A549 (cell line): ENCODE data around the gene HOXD11. TPM values are rescaled to one million over a fixed set of nuclear protein-coding genes. Genes with fewer than 3 reads are reported as not detected.

Experiments
- ATAC-seq, 2 experiments: fragments of 200-7000 bp in 1 of 2; fragments of >200 bp in 1 of 2; cut with Nextera tagmentation in 1 of 2; cut with Tn5 transposase in 1 of 2; 3 replicates each; pipeline versions ENCODE4 v1.8.0 to v1.9.1; 2018 to 2020; ENCODE audit warnings: mild to moderate bottlenecking in 1 of 2, moderate library complexity in 1 of 2
- CTCF ChIA-PET: fragments of 300-600 bp; sonication (Branson Sonifier 250); formaldehyde crosslinking; extraction: SDS; loops from one replicate; lab custom pipeline; 2021; ENCODE audit warnings: antibody characterized with exemption, inconsistent platforms; lab: Yijun Ruan, JAX
- POLR2A ChIA-PET: fragments of 350-600 bp; formaldehyde crosslinking; extraction: SDS; loops from one replicate; lab custom pipeline; 2021; ENCODE audit warnings: antibody characterized with exemption, inconsistent platforms; lab: Yijun Ruan, JAX
- DNase-seq, 2 experiments: peaks; one replicate each; pipeline versions ENCODE4 v3.0.0 to v3.0.0-alpha.2; 2011 to 2016; ENCODE audit warnings: low read depth in 1 of 2, low spot score in 1 of 2
- FAIRE-seq: peaks from 2 replicates; lab custom pipeline; 2011; peaks lifted over from hg19 to GRCh38; lab: Jason Lieb, UNC
- H3K27ac ChIP-seq, 2 experiments: fragments of >200 bp; sonication (Bioruptor Twin); formaldehyde crosslinking; 3 replicates each; pipeline ENCODE4 v1.5.1; 2016 to 2017
- H3K4me1 ChIP-seq: fragments of >200 bp; sonication (Bioruptor Twin); formaldehyde crosslinking; 3 replicates; pipeline ENCODE4 v1.6.1; 2016
- H3K4me2 ChIP-seq: fragments of >200 bp; sonication (Bioruptor Twin); formaldehyde crosslinking; 3 replicates; pipeline ENCODE4 v1.6.1; 2016
- H3K4me3 ChIP-seq: fragments of >200 bp; sonication (Bioruptor Twin); formaldehyde crosslinking; 3 replicates; pipeline ENCODE4 v1.5.1; 2016
- H3K9me3 ChIP-seq: fragments of >200 bp; sonication (Bioruptor Twin); formaldehyde crosslinking; 3 replicates; pipeline ENCODE4 v1.6.1; 2016
- CBX2 ChIP-seq: fragments of 200-600 bp; sonication (generic); IDR thresholded peaks from 2 replicates; pipeline ENCODE4 v1.6.1; 2016; ENCODE audit warnings: low read depth, mild to moderate bottlenecking, borderline replicate concordance
- ESRRA ChIP-seq: fragments of 150-350 bp; IDR thresholded peaks from 2 replicates; pipeline ENCODE4 v1.6.1; 2014; ENCODE audit warnings: mild to moderate bottlenecking, low read length, borderline replicate concordance
- FOSB ChIP-seq: fragments of 250-450 bp; sonication (Bioruptor Pico); IDR thresholded peaks from 2 replicates; pipeline ENCODE4 v1.5.0; 2020; ENCODE audit warnings: mild to moderate bottlenecking, moderate library complexity
- FOXS1 ChIP-seq: fragments of 250-450 bp; sonication (Bioruptor Pico); IDR thresholded peaks from 2 replicates; pipeline ENCODE4 v1.5.0; 2020; ENCODE audit warnings: mild to moderate bottlenecking, moderate library complexity
- PHF8 ChIP-seq: fragments of 200-600 bp; sonication (generic); IDR thresholded peaks from 2 replicates; pipeline ENCODE4 v1.6.1; 2016; ENCODE audit warnings: low read depth, mild to moderate bottlenecking, antibody characterized with exemption, moderate library complexity, borderline replicate concordance
- POLR2A ChIP-seq: IDR thresholded peaks from 2 replicates; pipeline ENCODE4 v1.6.1; 2012; ENCODE audit warnings: mild to moderate bottlenecking, low read length
- POLR2AphosphoS2 ChIP-seq: conservative IDR thresholded peaks from 2 replicates; pipeline ENCODE4 v1.6.1; 2012; ENCODE audit warnings: low read length, improper control_type of control experiment, inconsistent platforms
- RAD21 ChIP-seq, 2 experiments: fragments of >200 bp in 1 of 2; sonication (Bioruptor Twin) in 1 of 2; formaldehyde crosslinking in 1 of 2; IDR thresholded peaks in 1 of 2; conservative IDR thresholded peaks in 1 of 2; 2 replicates in 1 of 2; 3 replicates in 1 of 2; pipeline ENCODE4 v1.6.1; 2012 to 2018; ENCODE audit warnings: inconsistent platforms in 1 of 2
- RARB ChIP-seq: fragments of 250-450 bp; sonication (Bioruptor Pico); IDR thresholded peaks from 2 replicates; pipeline ENCODE4 v1.8.0; 2021; ENCODE audit warnings: mild to moderate bottlenecking, moderate library complexity
- SMC3 ChIP-seq: fragments of >200 bp; sonication (Bioruptor Twin); formaldehyde crosslinking; IDR thresholded peaks from 3 replicates; pipeline ENCODE4 v1.6.1; 2018; ENCODE audit warnings: inconsistent platforms
- USF2 ChIP-seq: fragments of 450-650 bp; IDR thresholded peaks from 2 replicates; pipeline ENCODE4 v1.6.1; 2014; ENCODE audit warnings: antibody characterized with exemption
- ZC3H11A ChIP-seq: fragments of 450-650 bp; IDR thresholded peaks from 2 replicates; pipeline ENCODE4 v1.6.1; 2014; ENCODE audit warnings: antibody characterized with exemption, mild to moderate bottlenecking
- ZSCAN20 ChIP-seq: fragments of 250-450 bp; sonication (Bioruptor Pico); IDR thresholded peaks from 2 replicates; pipeline ENCODE4 v1.8.0; 2022; ENCODE audit warnings: mild to moderate bottlenecking, moderate library complexity
- WGBS: methylation state at CpG from one replicate; pipeline ENCODE4 v1.1.6; 2017; ENCODE audit errors: missing lambda C conversion rate; 5-methylcytosine and 5-hydroxymethylcytosine counted together
- polyA plus RNA-seq, 4 experiments: library from polyadenylated mRNA; depleted of rRNA in 3 of 4; stranded (reverse); fragments of >200 nt; fragmentation: RNase III in 1 of 4; extraction: RNeasy Plus Mini Kit Qiagen cat#74134 plus additional on column Dnase treatment in 1 of 4; gene quantifications; 2 replicates in 3 of 4; 3 replicates in 1 of 4; pipeline ENCODE4 v1.2.3, GENCODE V29; 2011 to 2017
- TF ChIP-seq, protein P1 (sequence below): fragments of 250-450 bp; sonication (Bioruptor Pico); IDR thresholded peaks from 2 replicates; pipeline ENCODE4 v1.5.0; 2021; ENCODE audit warnings: mild to moderate bottlenecking, moderate library complexity, borderline replicate concordance
- TF ChIP-seq, protein P2 (sequence below): fragments of 250-450 bp; sonication (Bioruptor Pico); IDR thresholded peaks from 2 replicates; pipeline ENCODE4 v1.5.0; 2020; ENCODE audit warnings: low read depth, mild to moderate bottlenecking, moderate library complexity

Gene HOXD11
- polyA plus RNA-seq, 2 of the 4 experiments (the other 2 are of a cell fraction) = 2.6 to 4.8 TPM

DNA sequence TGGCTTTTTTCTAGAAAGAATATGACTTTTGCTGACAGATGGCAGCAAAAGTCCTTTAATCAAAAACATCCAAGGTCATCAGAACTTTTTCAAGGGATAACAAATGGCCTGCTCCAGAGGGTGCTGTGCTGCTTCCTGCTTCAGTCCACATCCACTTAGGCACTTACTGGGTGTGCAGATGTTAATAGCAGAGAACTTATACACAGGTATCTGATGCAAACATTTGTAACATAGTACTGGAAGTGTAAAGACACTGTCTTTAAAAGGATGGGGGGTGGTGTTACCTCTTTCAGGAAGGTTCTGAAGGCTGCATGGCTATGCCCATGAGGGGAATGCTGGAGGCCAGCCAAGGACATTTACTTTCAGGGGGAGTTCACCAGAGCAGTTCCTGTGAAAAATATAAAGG is 28.0 kb downstream of the HOXD11 start:
- Histone ChIP-seq H3K4me2 (peak overlapping the region; percentile 60; the same call in 2 of the 3 replicates), H3K9me3 (no peaks in the 10 kb centered on the region), H3K4me3 (no peak overlapping the region), H3K4me1 (peaks cover 10% of the 10 kb centered on the region; the same call in 2 of the 3 replicates), H3K27ac (peak overlapping the region; percentile 80 to 87; a peak in 3 of 6 replicates)
- no peak for FAIRE-seq
- CTCF ChIA-PET = interaction anchor here (1.6 to 9.5 kb wide), 7 partner anchors 8 to 1014 kb away, joined by 4 to 216 read pairs (median 11); no protein-coding TSS in a partner anchor
- TF ChIP-seq ZC3H11A = no peak
- TF ChIP-seq SMC3 = peak; percentile 29; the same call in 2 of the 3 replicates
- peak; percentile 36 to 50; a peak in 3 of 5 replicates for TF ChIP-seq RAD21 (conservative IDR thresholded peaks at IDR 0.05 in 1 of 2, IDR thresholded peaks at IDR 0.05 in 1 of 2)
- peak in 1 of 2 experiments; percentile 15 for DNase-seq
- POLR2A ChIA-PET = no interaction called here
- no peak for ATAC-seq

DNA sequence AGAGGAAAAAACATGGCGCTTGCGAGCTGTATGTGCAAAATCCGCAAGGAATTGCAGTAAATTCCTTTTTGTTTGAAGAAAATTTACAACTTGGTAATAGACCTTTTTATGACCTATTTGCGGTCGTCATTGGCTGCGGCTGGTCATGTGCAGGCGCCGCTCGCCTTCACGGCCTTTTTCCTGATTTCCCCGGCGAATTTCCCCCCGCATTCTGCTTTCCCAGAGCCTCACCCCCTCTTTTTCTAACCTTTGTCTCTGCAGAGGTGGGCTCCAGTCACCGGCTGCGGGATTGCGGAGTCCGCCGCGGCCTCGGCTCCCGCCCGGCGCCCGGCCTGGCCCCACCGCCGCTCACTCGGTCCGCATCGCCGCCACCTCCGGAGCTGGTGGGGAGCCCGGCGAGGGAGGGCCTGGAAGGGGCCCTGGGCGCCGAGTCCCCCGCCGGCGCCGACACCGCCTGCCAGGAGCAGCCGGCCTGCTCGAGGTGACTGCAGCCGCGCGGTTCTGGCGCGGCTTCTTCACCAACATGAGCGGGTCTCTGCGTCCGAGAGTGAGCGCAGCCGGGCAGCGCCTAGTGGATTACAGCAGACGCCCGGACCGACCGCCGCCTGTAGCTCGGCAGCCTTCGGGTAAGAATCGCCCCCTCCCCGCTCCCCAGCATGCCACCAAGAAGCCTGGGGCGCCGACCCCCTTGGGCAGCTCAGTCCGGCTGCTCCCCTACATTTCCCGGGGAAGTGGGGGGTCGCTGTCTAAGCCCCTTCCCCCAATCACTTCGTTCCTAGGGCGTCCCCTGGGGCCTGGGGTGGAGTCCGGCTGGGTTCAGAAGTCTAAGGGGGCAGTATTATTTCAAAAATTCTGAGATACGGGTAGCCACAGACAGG is 29.5 kb downstream of the HOXD11 start:
- TF ChIP-seq FOSB (CRISPR knock-in tag) (no peak), USF2 (peak; percentile 58), POLR2A (0 out of 2 replicates have a peak, but pooled peaks have one; percentile 3), PHF8 (peak; percentile 45)
- TF ChIP-seq, protein P1, sequence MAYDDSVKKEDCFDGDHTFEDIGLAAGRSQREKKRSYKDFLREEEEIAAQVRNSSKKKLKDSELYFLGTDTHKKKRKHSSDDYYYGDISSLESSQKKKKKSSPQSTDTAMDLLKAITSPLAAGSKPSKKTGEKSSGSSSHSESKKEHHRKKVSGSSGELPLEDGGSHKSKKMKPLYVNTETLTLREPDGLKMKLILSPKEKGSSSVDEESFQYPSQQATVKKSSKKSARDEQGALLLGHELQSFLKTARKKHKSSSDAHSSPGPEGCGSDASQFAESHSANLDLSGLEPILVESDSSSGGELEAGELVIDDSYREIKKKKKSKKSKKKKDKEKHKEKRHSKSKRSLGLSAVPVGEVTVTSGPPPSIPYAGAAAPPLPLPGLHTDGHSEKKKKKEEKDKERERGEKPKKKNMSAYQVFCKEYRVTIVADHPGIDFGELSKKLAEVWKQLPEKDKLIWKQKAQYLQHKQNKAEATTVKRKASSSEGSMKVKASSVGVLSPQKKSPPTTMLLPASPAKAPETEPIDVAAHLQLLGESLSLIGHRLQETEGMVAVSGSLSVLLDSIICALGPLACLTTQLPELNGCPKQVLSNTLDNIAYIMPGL (CRISPR knock-in tag) = no peak
- FAIRE-seq = no peak
- POLR2A ChIA-PET = interaction anchor here (0.6 kb wide), 2 partner anchors 1006 to 1103 kb away, joined by 3 to 5 read pairs; no protein-coding TSS in a partner anchor
- 63% methylated on average over 44 of the region's 71 CpGs for WGBS
- Histone ChIP-seq H3K4me2 (peak overlapping the region; percentile 60), H3K4me3 (peak overlapping the region; percentile 47), H3K4me1 (peaks cover 7% of the 10 kb centered on the region; the same call in 2 of the 3 replicates), H3K27ac (peak overlapping the region; percentile 80 to 87), H3K9me3 (no peaks in the 10 kb centered on the region)
- DNase-seq = peak in 1 of 2 experiments; percentile 16
- peak; percentile 26; a peak in 5 of 6 replicates for ATAC-seq
- CTCF ChIA-PET = interaction anchor here (0.6 to 11.6 kb wide), 8 partner anchors 10 to 1011 kb away, joined by 3 to 216 read pairs (median 8); no protein-coding TSS in a partner anchor

DNA sequence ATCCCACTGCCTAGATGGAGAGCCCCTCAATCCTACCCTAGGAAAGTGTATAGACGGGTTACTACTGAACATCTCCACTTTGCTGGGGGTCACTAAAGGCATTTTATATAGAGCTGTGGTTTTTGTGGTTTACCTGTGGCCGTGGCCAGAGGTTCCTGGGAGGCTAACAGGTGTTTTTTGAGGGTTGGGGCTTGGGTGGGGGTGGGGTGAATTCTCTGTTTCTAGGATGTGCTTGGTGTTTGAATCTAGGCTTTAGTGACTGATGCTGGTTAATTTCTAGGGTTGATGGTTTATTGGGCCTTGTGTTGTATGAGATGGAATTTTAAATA is 30.1 kb downstream of the HOXD11 start:
- H3K4me1 ChIP-seq = peaks cover 7% of the 10 kb centered on the region; the same call in 2 of the 3 replicates
- ATAC-seq = no peak
- H3K9me3 ChIP-seq = no peaks in the 10 kb centered on the region
- no peak for DNase-seq
- FAIRE-seq = no peak
- POLR2A ChIA-PET = no interaction called here
- H3K27ac ChIP-seq = peak overlapping the region; percentile 80 to 87
- CTCF ChIA-PET = interaction anchor here (0.6 to 11.6 kb wide), 7 partner anchors 10 to 1010 kb away, joined by 3 to 216 read pairs (median 9); no protein-coding TSS in a partner anchor
- WGBS = 55% methylated on average over 2 of the region's 2 CpGs
- H3K4me3 ChIP-seq = peak overlapping the region; percentile 47
- TF ChIP-seq ZC3H11A (no peak), ESRRA (no peak), ZSCAN20 (no peak), CBX2 (no peak), POLR2AphosphoS2 (no peak), RARB (CRISPR knock-in tag) (no peak), FOXS1 (CRISPR knock-in tag) (no peak)
- TF ChIP-seq, protein P1 (CRISPR knock-in tag) = no peak
- TF ChIP-seq, protein P2, sequence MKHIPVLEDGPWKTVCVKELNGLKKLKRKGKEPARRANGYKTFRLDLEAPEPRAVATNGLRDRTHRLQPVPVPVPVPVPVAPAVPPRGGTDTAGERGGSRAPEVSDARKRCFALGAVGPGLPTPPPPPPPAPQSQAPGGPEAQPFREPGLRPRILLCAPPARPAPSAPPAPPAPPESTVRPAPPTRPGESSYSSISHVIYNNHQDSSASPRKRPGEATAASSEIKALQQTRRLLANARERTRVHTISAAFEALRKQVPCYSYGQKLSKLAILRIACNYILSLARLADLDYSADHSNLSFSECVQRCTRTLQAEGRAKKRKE = no peak
- peak overlapping the region; percentile 60 for H3K4me2 ChIP-seq
